Neutrophil (primary cell): Measurements from ENCODE around the gene SLIT3.

Experiments used
- H3K27ac ChIP-seq: fragments of 200-600 bp; sonication (generic); 2 replicates; pipeline ENCODE4 v1.5.1; 2016; ENCODE audit warnings: mild to moderate bottlenecking, moderate library complexity
- H3K27me3 ChIP-seq: fragments of 200-600 bp; sonication (generic); 2 replicates; pipeline ENCODE4 v1.6.0; 2016; ENCODE audit warnings: mild to moderate bottlenecking
- H3K36me3 ChIP-seq: fragments of 200-600 bp; sonication (generic); 2 replicates; pipeline ENCODE4 v1.5.1; 2017
- H3K4me1 ChIP-seq, 2 experiments: fragments of 200-600 bp in 1 of 2; sonication (generic) in 1 of 2; 1 replicate in 1 of 2; 2 replicates in 1 of 2; pipeline versions ENCODE4 v1.5.1 to v1.6.1; 2013 to 2016; ENCODE audit warnings: low read depth in 1 of 2, low read length in 1 of 2, mild to moderate bottlenecking in 1 of 2, moderate library complexity in 1 of 2; ENCODE audit not compliant: control insufficient read depth in 1 of 2, insufficient read depth in 1 of 2
- H3K4me3 ChIP-seq, 2 experiments: fragments of 200-600 bp in 1 of 2; sonication (generic) in 1 of 2; 1 replicate in 1 of 2; 2 replicates in 1 of 2; pipeline ENCODE4 v1.5.1; 2013 to 2016; ENCODE audit warnings: low read depth in 1 of 2, low read length in 1 of 2, mild to moderate bottlenecking in 1 of 2, moderate library complexity in 1 of 2
- H3K9me3 ChIP-seq: fragments of 200-600 bp; sonication (generic); 2 replicates; pipeline ENCODE4 v1.5.1; 2016
- CTCF ChIP-seq: fragments of 200-600 bp; sonication (generic); IDR thresholded peaks from 2 replicates; pipeline ENCODE4 v1.5.1; 2016; ENCODE audit warnings: antibody characterized with exemption

Gene SLIT3

GRCh38 chr5:168883991-168884390 lies 416.9 kb downstream of the SLIT3 start:
- Histone ChIP-seq H3K9me3 (no peaks in the 10 kb centered on the region), H3K4me3 (no peak overlapping the region), H3K4me1 (no peaks in the 10 kb centered on the region), H3K36me3 (no peaks in the 10 kb centered on the region), H3K27ac (no peak overlapping the region), H3K27me3 (peaks cover 2% of the 10 kb centered on the region)
- TF ChIP-seq CTCF, result no peak

- H3K4me1 ChIP-seq, result no peaks in the 10 kb centered on the region
- peaks cover 6% of the 10 kb centered on the region for H3K27me3 ChIP-seq
- H3K4me3 ChIP-seq, result no peak overlapping the region
- no peaks in the 10 kb centered on the region for H3K36me3 ChIP-seq
- TF ChIP-seq CTCF, result no peak
- no peak overlapping the region for H3K27ac ChIP-seq
- H3K9me3 ChIP-seq, result no peaks in the 10 kb centered on the region
These were observed 417.6 kb downstream of the SLIT3 start for GRCh38 chr5:168883281-168883741.

- no peak for TF ChIP-seq CTCF
- H3K4me3 ChIP-seq, result no peak overlapping the region
- H3K27me3 ChIP-seq, result peaks cover 16% of the 10 kb centered on the region
- no peaks in the 10 kb centered on the region for H3K36me3 ChIP-seq
- H3K4me1 ChIP-seq, result no peaks in the 10 kb centered on the region
- H3K9me3 ChIP-seq, result no peaks in the 10 kb centered on the region
- H3K27ac ChIP-seq, result no peak overlapping the region
These were observed 418.7 kb downstream of the SLIT3 start for GRCh38 chr5:168882283-168882682.

- Histone ChIP-seq H3K4me1 (no peaks in the 10 kb centered on the region), H3K27ac (no peak overlapping the region), H3K4me3 (no peak overlapping the region), H3K9me3 (no peaks in the 10 kb centered on the region), H3K27me3 (peaks cover 23% of the 10 kb centered on the region), H3K36me3 (no peaks in the 10 kb centered on the region)
- no peak for TF ChIP-seq CTCF
These were observed 419.4 kb downstream of the SLIT3 start for GRCh38 chr5:168881427-168882149.

- TF ChIP-seq CTCF, result no peak
- H3K4me1 ChIP-seq, result no peaks in the 10 kb centered on the region
- H3K9me3 ChIP-seq, result no peaks in the 10 kb centered on the region
- peaks cover 32% of the 10 kb centered on the region for H3K27me3 ChIP-seq
- no peak overlapping the region for H3K27ac ChIP-seq
- H3K36me3 ChIP-seq, result no peaks in the 10 kb centered on the region
- H3K4me3 ChIP-seq, result no peak overlapping the region
These were observed 421.0 kb downstream of the SLIT3 start for GRCh38 chr5:168879929-168880328.
